Neuron (in vitro differentiated cells): ENCODE measurements around the gene PLXNA1.

Source experiments
- H2AFZ ChIP-seq: one replicate; pipeline ENCODE4 v1.6.1; 2013; ENCODE audit warnings: low read depth, mild to moderate bottlenecking, inconsistent platforms, low read length, moderate library complexity
- H3K27me3 ChIP-seq: one replicate; pipeline ENCODE4 v1.6.1; 2013; ENCODE audit warnings: low read length; ENCODE audit not compliant: insufficient read depth
- H3K36me3 ChIP-seq: one replicate; pipeline ENCODE4 v1.6.1; 2013; ENCODE audit warnings: low read length; ENCODE audit not compliant: insufficient read depth
- H3K4me1 ChIP-seq: one replicate; pipeline ENCODE4 v1.6.1; 2013; ENCODE audit warnings: low read length; ENCODE audit not compliant: insufficient read depth
- H3K4me3 ChIP-seq: 2 replicates; pipeline ENCODE4 v1.5.1; 2013; ENCODE audit warnings: mild to moderate bottlenecking, low read length, moderate library complexity
- H3K9me3 ChIP-seq: one replicate; pipeline ENCODE4 v1.6.1; 2013; ENCODE audit warnings: low read length

The PLXNA1 gene

GRCh38 chr3:126982471-126983175 lies at the start of gene PLXNA1:
Gene PLXNA1, plus strand, starts transcription at chr3:126983115. Its CDS starts 5,479 bp downstream, at chr3:126988594.
- Histone ChIP-seq H3K36me3 (no peaks in the 10 kb centered on the region), H3K27me3 (no peaks in the 10 kb centered on the region), H3K4me1 (peaks cover 11% of the 10 kb centered on the region), H3K4me3 (peak within 1 kb of the TSS; percentile 72), H3K9me3 (no peaks in the 10 kb centered on the region), H2AFZ (no peak within 1 kb of the TSS)

- Histone ChIP-seq H3K4me1 (peaks cover 26% of the 10 kb centered on the region), H3K27me3 (no peaks in the 10 kb centered on the region), H3K4me3 (no peak overlapping the region), H2AFZ (no peak overlapping the region), H3K36me3 (no peaks in the 10 kb centered on the region), H3K9me3 (no peaks in the 10 kb centered on the region)
Observed at GRCh38 chr3:126934031-126934531, 48.8 kb upstream of the PLXNA1 start.

GRCh38 chr3:126934991-126935390 lies 47.9 kb upstream of the PLXNA1 start:
- Histone ChIP-seq H2AFZ (no peak overlapping the region), H3K4me3 (no peak overlapping the region), H3K4me1 (peaks cover 31% of the 10 kb centered on the region), H3K36me3 (no peaks in the 10 kb centered on the region), H3K27me3 (no peaks in the 10 kb centered on the region), H3K9me3 (no peaks in the 10 kb centered on the region)

GRCh38 chr3:126935756-126936509 lies 47.0 kb upstream of the PLXNA1 start:
- H3K4me3 ChIP-seq = no peak overlapping the region

GRCh38 chr3:126936853-126937425 lies 46.0 kb upstream of the PLXNA1 start:
- Histone ChIP-seq H3K4me3 (no peak overlapping the region), H3K36me3 (no peaks in the 10 kb centered on the region), H3K27me3 (no peaks in the 10 kb centered on the region), H2AFZ (no peak overlapping the region), H3K9me3 (no peaks in the 10 kb centered on the region), H3K4me1 (peaks cover 31% of the 10 kb centered on the region)

More at GRCh38 chr3:126935756-126936509, 47.0 kb upstream of the PLXNA1 start:
- no peak overlapping the region for H2AFZ ChIP-seq
- H3K4me1 ChIP-seq = peaks cover 31% of the 10 kb centered on the region
- H3K36me3 ChIP-seq = no peaks in the 10 kb centered on the region
- no peaks in the 10 kb centered on the region for H3K9me3 ChIP-seq
- H3K27me3 ChIP-seq = no peaks in the 10 kb centered on the region

- H2AFZ ChIP-seq = no peak overlapping the region
- no peaks in the 10 kb centered on the region for H3K27me3 ChIP-seq
- no peaks in the 10 kb centered on the region for H3K9me3 ChIP-seq
- H3K4me3 ChIP-seq = no peak overlapping the region
- peaks cover 31% of the 10 kb centered on the region for H3K4me1 ChIP-seq
- H3K36me3 ChIP-seq = no peaks in the 10 kb centered on the region
Observed at GRCh38 chr3:126937533-126937932, 45.4 kb upstream of the PLXNA1 start.

- Histone ChIP-seq H2AFZ (no peak overlapping the region), H3K4me3 (no peak overlapping the region), H3K4me1 (peaks cover 30% of the 10 kb centered on the region), H3K9me3 (no peaks in the 10 kb centered on the region), H3K27me3 (no peaks in the 10 kb centered on the region), H3K36me3 (no peaks in the 10 kb centered on the region)
Observed at GRCh38 chr3:126937973-126938372, 44.9 kb upstream of the PLXNA1 start.

GRCh38 chr3:126938520-126939337 lies 44.2 kb upstream of the PLXNA1 start:
- no peaks in the 10 kb centered on the region for H3K36me3 ChIP-seq
- H3K27me3 ChIP-seq = no peaks in the 10 kb centered on the region
- H3K9me3 ChIP-seq = no peaks in the 10 kb centered on the region
- H3K4me3 ChIP-seq = no peak overlapping the region
- peaks cover 25% of the 10 kb centered on the region for H3K4me1 ChIP-seq
- H2AFZ ChIP-seq = no peak overlapping the region

GRCh38 chr3:126939338-126939718 lies 43.6 kb upstream of the PLXNA1 start:
- no peaks in the 10 kb centered on the region for H3K9me3 ChIP-seq
- H3K27me3 ChIP-seq = no peaks in the 10 kb centered on the region
- H3K36me3 ChIP-seq = no peaks in the 10 kb centered on the region
- peaks cover 19% of the 10 kb centered on the region for H3K4me1 ChIP-seq
- H3K4me3 ChIP-seq = no peak overlapping the region
- no peak overlapping the region for H2AFZ ChIP-seq

GRCh38 chr3:126939733-126940132 lies 43.2 kb upstream of the PLXNA1 start:
- Histone ChIP-seq H3K9me3 (no peaks in the 10 kb centered on the region), H2AFZ (no peak overlapping the region), H3K4me1 (peaks cover 18% of the 10 kb centered on the region), H3K36me3 (no peaks in the 10 kb centered on the region), H3K4me3 (no peak overlapping the region), H3K27me3 (no peaks in the 10 kb centered on the region)

GRCh38 chr3:126941721-126942270 lies 41.1 kb upstream of the PLXNA1 start:
- Histone ChIP-seq H2AFZ (no peak overlapping the region), H3K4me3 (no peak overlapping the region), H3K9me3 (no peaks in the 10 kb centered on the region), H3K27me3 (no peaks in the 10 kb centered on the region), H3K4me1 (peaks cover 7% of the 10 kb centered on the region), H3K36me3 (no peaks in the 10 kb centered on the region)

- H3K4me1 ChIP-seq = peaks cover 7% of the 10 kb centered on the region
- H3K36me3 ChIP-seq = peaks cover 3% of the 10 kb centered on the region
- H3K9me3 ChIP-seq = no peaks in the 10 kb centered on the region
- H2AFZ ChIP-seq = no peak overlapping the region
- H3K27me3 ChIP-seq = no peaks in the 10 kb centered on the region
- no peak overlapping the region for H3K4me3 ChIP-seq
Observed at GRCh38 chr3:126944089-126944965, 38.6 kb upstream of the PLXNA1 start.
